Esophagus squamous epithelium (tissue), 5 donors: ENCODE results near the gene CD59. TPM values are rescaled to one million over a fixed set of nuclear protein-coding genes. Genes with fewer than 3 reads are reported as not detected.

ENCODE experiments used
- DNase-seq: peaks from one replicate; lab custom pipeline; 2025; lab: John Stamatoyannopoulos, UW
- H3K27ac ChIP-seq, 4 donors: fragments of 200-600 bp; sonication (generic); one replicate each; pipeline ENCODE4 v1.5.1; 2016 to 2019; ENCODE audit warnings: mild to moderate bottlenecking in 1 of 4
- H3K27me3 ChIP-seq, 4 donors: fragments of 200-600 bp; sonication (generic); 1 replicate in 3 of 4; 2 replicates in 1 of 4; pipeline versions ENCODE4 v1.5.1 to v1.6.0; 2017 to 2021; ENCODE audit warnings: antibody characterized with exemption in 1 of 4
- H3K36me3 ChIP-seq, 3 donors: fragments of 200-600 bp; sonication (generic); one replicate each; pipeline ENCODE4 v1.5.1; 2016 to 2019
- H3K4me1 ChIP-seq, 3 donors: fragments of 200-600 bp; sonication (generic); one replicate each; pipeline ENCODE4 v1.5.1; 2017 to 2019
- H3K4me3 ChIP-seq, 4 donors: fragments of 200-600 bp; sonication (generic); 1 replicate in 3 of 4; 2 replicates in 1 of 4; pipeline ENCODE4 v1.5.1; 2016 to 2019; ENCODE audit warnings: mild to moderate bottlenecking in 2 of 4, moderate library complexity in 1 of 4
- H3K9me3 ChIP-seq, 3 donors: fragments of 200-600 bp; sonication (generic); one replicate each; pipeline ENCODE4 v1.5.1; 2016 to 2019
- POLR2A ChIP-seq, 4 donors: fragments of 450-650 bp; IDR thresholded peaks; one replicate each; pipeline ENCODE4 v1.6.1; 2017; ENCODE audit warnings: antibody characterized with exemption in 4 of 4, mild to moderate bottlenecking in 4 of 4, moderate library complexity in 3 of 4
- WGBS, 2 donors: methylation state at CpG; one replicate each; pipeline ENCODE4 v1.1.5; 2018; 5-methylcytosine and 5-hydroxymethylcytosine counted together
- intact Hi-C: fragments of 100-400 bp; cut with DNase I; formaldehyde crosslinking; loops from one replicate; pipeline ENCODE4 v1.15.0; 2022
- total RNA-seq, 4 donors: library from RNA; depleted of rRNA; stranded (reverse); fragments of >200 nt; gene quantifications; one replicate each; pipeline ENCODE4 v1.1.0, GENCODE V29; 2016
- TF ChIP-seq, protein P1 (sequence below), 6 experiments: fragments of 450-650 bp in 4 of 6; fragments of 200-600 bp in 2 of 6; sonication (generic) in 2 of 6; IDR thresholded peaks; one replicate each; pipeline ENCODE4 v1.5.1; 2016 to 2019; ENCODE audit warnings: antibody characterized with exemption in 6 of 6, mild to moderate bottlenecking in 4 of 6, moderate library complexity in 4 of 6
- donor health status: DM: yes; HTN: yes; CAD: no.

Gene CD59
- total RNA-seq, 4 donors from 2014 or later: 191 to 525 (median 339) TPM

DNA sequence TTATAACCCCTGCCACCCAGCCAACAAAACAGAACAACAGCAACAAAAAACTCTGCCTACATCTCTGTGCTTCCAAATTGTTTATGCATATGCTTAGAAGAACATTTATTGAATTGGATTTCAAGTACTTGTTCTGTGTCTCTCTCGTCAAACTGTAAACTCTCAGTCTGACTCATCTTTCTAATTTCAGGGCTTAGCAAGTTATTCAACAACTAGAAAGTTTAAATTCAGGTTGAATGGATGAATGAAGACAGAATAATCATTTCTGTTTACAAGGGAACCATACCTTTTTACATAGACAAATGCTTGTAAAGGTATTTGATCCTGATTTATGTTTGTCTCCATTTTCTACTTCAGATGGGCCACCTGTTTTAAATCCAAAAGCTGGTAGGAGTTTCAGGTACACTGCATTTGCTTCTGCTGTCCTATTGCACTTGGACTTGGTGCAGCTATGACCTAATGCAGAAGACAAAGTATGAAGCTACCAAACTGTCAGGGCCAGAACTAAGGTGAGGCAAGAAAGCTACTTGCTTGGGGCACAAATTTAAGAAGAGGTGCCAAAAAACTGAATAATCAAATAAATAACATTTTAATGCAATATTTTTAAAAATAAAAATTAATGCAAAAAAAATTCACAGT is 39.7 kb upstream of the CD59 start:
- peaks cover 9 to 58% (median 27%) of the 10 kb centered on the region in 3 donors for H3K4me1 ChIP-seq
- intact Hi-C loops: no loop called here
- TF ChIP-seq, protein P1, sequence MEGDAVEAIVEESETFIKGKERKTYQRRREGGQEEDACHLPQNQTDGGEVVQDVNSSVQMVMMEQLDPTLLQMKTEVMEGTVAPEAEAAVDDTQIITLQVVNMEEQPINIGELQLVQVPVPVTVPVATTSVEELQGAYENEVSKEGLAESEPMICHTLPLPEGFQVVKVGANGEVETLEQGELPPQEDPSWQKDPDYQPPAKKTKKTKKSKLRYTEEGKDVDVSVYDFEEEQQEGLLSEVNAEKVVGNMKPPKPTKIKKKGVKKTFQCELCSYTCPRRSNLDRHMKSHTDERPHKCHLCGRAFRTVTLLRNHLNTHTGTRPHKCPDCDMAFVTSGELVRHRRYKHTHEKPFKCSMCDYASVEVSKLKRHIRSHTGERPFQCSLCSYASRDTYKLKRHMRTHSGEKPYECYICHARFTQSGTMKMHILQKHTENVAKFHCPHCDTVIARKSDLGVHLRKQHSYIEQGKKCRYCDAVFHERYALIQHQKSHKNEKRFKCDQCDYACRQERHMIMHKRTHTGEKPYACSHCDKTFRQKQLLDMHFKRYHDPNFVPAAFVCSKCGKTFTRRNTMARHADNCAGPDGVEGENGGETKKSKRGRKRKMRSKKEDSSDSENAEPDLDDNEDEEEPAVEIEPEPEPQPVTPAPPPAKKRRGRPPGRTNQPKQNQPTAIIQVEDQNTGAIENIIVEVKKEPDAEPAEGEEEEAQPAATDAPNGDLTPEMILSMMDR (IDR thresholded peaks at IDR 0.05): no peak
- TF ChIP-seq POLR2A (IDR thresholded peaks at IDR 0.05): no peak
- WGBS, 2 donors: 7 to 24% methylated on average over 1 of the region's 1 CpG
- peak overlapping the region in 2 of 4 donors; percentile 93 to 94 for H3K27ac ChIP-seq
- H3K36me3 ChIP-seq: no peaks in the 10 kb centered on the region
- H3K4me3 ChIP-seq: no peak overlapping the region
- H3K9me3 ChIP-seq: no peaks in the 10 kb centered on the region
- peaks cover 0 to 27% (median 0%) of the 10 kb centered on the region in 4 donors for H3K27me3 ChIP-seq
- no peak for DNase-seq

DNA sequence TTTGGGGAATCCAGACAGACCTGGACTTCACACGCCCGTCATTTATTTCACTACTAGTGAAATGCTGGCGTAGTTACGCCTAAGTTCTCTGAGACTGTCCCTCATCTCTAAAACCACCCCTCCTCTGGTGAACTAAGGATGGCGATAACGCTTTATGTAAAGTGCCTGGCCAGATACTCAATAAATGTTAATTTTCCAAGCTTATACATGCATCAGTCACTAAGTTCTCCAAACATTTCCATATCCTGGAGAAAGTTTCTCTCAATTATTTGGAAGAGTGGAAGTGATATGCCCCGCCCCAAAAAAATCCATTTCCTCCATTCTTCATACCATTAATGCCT is 39.2 kb upstream of the CD59 start:
- 73 to 79% methylated on average over 7 of the region's 7 CpGs for WGBS, 2 donors
- Histone ChIP-seq H3K4me3 (peak overlapping the region in 2 of 4 donors; percentile 87 to 97), H3K27ac (peak overlapping the region in 3 of 4 donors; percentile 84 to 94 (median 93)), H3K27me3 (peaks cover 0 to 22% (median 0%) of the 10 kb centered on the region in 4 donors), H3K4me1 (peaks cover 9 to 63% (median 27%) of the 10 kb centered on the region in 3 donors), H3K36me3 (peaks cover 0 to 2% (median 0%) of the 10 kb centered on the region in 3 donors), H3K9me3 (no peaks in the 10 kb centered on the region)
- TF ChIP-seq, protein P1 (IDR thresholded peaks at IDR 0.05): no peak
- TF ChIP-seq POLR2A (IDR thresholded peaks at IDR 0.05): no peak
- intact Hi-C loops: no loop called here
- no peak for DNase-seq

DNA sequence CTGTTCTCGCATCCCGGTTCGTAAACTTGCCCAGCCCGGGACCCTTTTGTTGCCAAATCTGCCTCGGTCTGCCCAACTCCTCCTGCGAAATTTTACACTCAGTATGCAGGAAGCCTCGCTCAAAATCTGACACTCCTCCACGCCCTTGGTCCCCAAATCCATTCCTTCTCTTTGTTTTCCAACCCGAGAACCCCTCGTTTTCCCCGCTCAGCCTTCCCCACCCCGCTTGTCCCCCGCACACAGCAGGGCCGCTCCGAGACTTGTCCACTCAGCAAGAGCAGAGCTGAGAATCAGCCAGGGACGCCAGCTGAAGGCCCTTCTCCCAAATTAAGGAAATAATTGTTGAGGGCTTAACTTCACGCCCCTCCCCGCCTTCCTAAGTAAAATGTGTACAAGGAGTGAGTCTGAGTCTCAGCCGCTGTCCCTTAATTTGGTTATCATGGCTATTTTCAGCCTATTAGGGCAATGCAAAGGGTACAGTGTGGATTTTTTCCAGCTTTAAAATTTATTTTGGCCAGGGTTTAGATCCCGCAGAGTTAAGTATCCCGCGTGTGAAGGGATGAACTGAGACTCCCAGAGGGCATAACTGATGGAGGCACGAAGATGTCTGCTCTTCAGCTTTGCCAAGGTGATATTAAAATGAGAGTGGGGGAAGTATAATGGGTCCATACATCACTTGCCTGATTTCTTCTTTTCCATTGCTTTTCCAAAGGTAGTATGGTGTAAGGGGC is 38.7 kb upstream of the CD59 start:
- DNase-seq: no peak
- H3K27me3 ChIP-seq: peaks cover 0 to 17% (median 0%) of the 10 kb centered on the region in 4 donors
- no peak for TF ChIP-seq POLR2A (IDR thresholded peaks at IDR 0.05)
- TF ChIP-seq, protein P1 (IDR thresholded peaks at IDR 0.05): no peak
- no peaks in the 10 kb centered on the region for H3K9me3 ChIP-seq
- intact Hi-C loops: no loop called here
- peak overlapping the region; percentile 78 to 97 (median 90) for H3K4me3 ChIP-seq
- H3K36me3 ChIP-seq: peaks cover 0 to 7% (median 0%) of the 10 kb centered on the region in 3 donors
- WGBS, 2 donors: 3 to 7% methylated on average over 16 to 22 of the region's 23 CpGs
- H3K27ac ChIP-seq: peak overlapping the region; percentile 84 to 94 (median 91)
- peaks cover 9 to 65% (median 27%) of the 10 kb centered on the region in 3 donors for H3K4me1 ChIP-seq

DNA sequence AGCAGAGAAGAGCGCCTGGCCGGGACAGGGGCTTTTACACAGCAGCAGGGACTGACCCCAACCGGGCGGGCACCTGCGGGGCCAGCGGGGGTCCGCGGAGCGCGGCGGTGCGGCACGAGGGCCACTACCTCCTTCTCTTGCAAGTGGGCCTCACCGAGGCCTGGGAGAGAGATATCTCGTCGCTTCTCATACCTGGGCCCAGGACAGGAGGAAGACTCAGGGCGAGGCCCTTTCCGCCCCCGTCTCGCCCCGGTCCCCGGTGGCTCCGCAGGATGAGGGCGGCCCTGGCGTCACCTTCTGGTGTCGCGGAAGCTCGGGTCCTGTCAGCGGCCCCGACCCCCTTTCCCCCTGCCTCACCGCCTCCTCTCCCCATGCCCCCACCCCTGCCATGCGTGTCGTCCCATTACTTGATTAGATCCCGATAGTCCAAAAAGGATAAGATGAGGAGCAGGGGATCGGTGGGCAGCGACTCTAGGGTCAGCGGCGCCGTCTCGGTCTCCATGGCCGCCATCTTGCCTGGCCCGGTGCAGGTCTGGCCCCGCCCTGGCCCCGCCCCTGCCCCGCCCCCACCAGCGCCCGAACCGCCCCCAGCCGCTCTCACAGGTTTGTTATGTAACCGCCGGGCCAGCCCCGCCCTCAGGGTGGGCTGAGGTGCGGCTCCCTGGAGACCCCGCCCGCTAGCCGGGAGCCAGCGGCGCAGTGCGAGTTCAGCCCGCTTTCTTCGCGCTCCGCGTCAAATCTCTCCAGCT is 37.9 kb upstream of the CD59 start, which contains the start of gene FBXO3:
Gene FBXO3, minus strand, starts transcription at position 534 of the 749 bp plus-strand sequence. Its CDS starts 23 bp downstream, at position 511.
- DNase-seq: peak; percentile 63
- H3K27me3 ChIP-seq: peaks cover 0 to 12% (median 0%) of the 10 kb centered on the region in 4 donors
- whole genome bisulfite sequencing, 2 donors: 0 to 3% methylated on average over 1 to 16 of the region's 64 CpGs
- H3K36me3 ChIP-seq: peaks cover 0 to 15% (median 0%) of the 10 kb centered on the region in 3 donors
- intact Hi-C loops: no loop called here
- peak within 1 kb of the TSS; percentile 78 to 97 (median 90) for H3K4me3 ChIP-seq
- peak within 1 kb of the TSS; percentile 84 to 94 (median 91) for H3K27ac ChIP-seq
- TF ChIP-seq, protein P1 (IDR thresholded peaks at IDR 0.05): no peak
- peak in 2 of 4 donors; percentile 47 to 48 for TF ChIP-seq POLR2A (IDR thresholded peaks at IDR 0.05)
- no peaks in the 10 kb centered on the region for H3K9me3 ChIP-seq
- peaks cover 9 to 69% (median 27%) of the 10 kb centered on the region in 3 donors for H3K4me1 ChIP-seq
